Measurements from ENCODE around the gene SCNN1A.

- TF ChIP-seq CTCF (CRISPR knock-in tag; IDR thresholded peaks at IDR 0.05) (no peak), PHF8 (CRISPR knock-in tag; IDR thresholded peaks at IDR 0.05) (no peak), POLR2AphosphoS2 (IDR thresholded peaks at IDR 0.05; ENCODE audit: low read depth, low read length) (no peak), ZNF362 (CRISPR knock-in tag; IDR thresholded peaks at IDR 0.05; ENCODE audit: borderline replicate concordance) (no peak), KLF16 (CRISPR knock-in tag; IDR thresholded peaks at IDR 0.05) (no peak), MEIS1 (CRISPR knock-in tag; IDR thresholded peaks at IDR 0.05; ENCODE audit: borderline replicate concordance) (no peak)
These were observed 15.7 kb upstream of the SCNN1A start for GRCh38 chr12:6391013-6391412.

All from HepG2 (cell line).